Measurements from ENCODE around the gene PCBD2.

DNA sequence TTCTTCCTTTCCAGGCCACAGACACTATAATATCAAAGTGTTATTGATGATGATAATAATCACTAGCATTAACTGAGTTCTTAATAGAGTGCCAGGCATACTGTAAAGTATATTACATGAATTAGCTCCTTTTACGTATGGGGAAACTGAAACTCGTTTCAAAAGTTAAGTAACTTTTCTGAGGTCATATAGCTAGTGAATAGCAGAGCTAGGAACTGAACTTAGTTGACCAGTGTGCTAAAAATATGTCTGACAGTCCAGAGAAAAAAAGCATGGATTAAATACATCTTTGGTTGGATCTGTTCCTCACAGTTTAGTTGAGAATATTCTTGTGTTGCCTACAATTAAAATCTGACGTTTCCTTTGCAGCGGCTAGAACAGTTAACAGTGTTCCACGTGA lies 44.4 kb downstream of the PCBD2 start:
- no peak for TF ChIP-seq EZH2 (IDR thresholded peaks at IDR 0.05)
- TF ChIP-seq POLR2AphosphoS5 (IDR thresholded peaks at IDR 0.05; ENCODE audit: borderline replicate concordance, low read depth, low read length), result no peak
- no peak for TF ChIP-seq FOXP2 (optimal IDR thresholded peaks at IDR 0.05; ENCODE audit: control extremely low read depth, extremely low read length, insufficient read depth)

Measured in SK-N-MC (cell line).